CD4-positive, alpha-beta T cell (primary cell): Measurements from ENCODE around the gene RER1. TPM values are rescaled to one million over a fixed set of nuclear protein-coding genes. Genes with fewer than 3 reads are reported as not detected.

Source experiments
- ATAC-seq: fragments of 200-7000 bp; cut with Tn5 transposase; one replicate; pipeline ENCODE4 v1.10.0; 2022; ENCODE audit warnings: mild to moderate bottlenecking; ENCODE audit not compliant: poor library complexity
- CTCF ChIA-PET: fragments of 350-600 bp; sonication (Branson Sonifier 250); formaldehyde crosslinking; loops from one replicate; lab custom pipeline; 2021; ENCODE audit warnings: antibody characterized with exemption, inconsistent platforms; lab: Charles Lee
- POLR2A ChIA-PET: fragments of 350-600 bp; sonication (Branson Sonifier 250); formaldehyde crosslinking; loops from one replicate; lab custom pipeline; 2021; ENCODE audit warnings: antibody characterized with exemption, inconsistent platforms; lab: Charles Lee
- DNase-seq, 14 experiments: peaks; one replicate each; pipeline ENCODE4 v3.0.0-alpha.2; 2013 to 2020; ENCODE audit warnings: mixed read lengths in 2 of 14
- H3K27ac ChIP-seq, 2 donors: one replicate each; pipeline versions ENCODE4 v1.5.1 to v1.7.0; 2013; ENCODE audit warnings: low read length in 2 of 2, low read depth in 1 of 2, mild to moderate bottlenecking in 1 of 2
- H3K27me3 ChIP-seq, 2 experiments: 1 replicate in 1 of 2; 2 replicates in 1 of 2; pipeline versions ENCODE4 v1.6.1 to v1.7.0; 2013; ENCODE audit warnings: low read length in 2 of 2, control low read depth in 1 of 2, mild to moderate bottlenecking in 1 of 2, moderate library complexity in 1 of 2; ENCODE audit not compliant: insufficient read depth in 2 of 2, control insufficient read depth in 1 of 2
- H3K36me3 ChIP-seq: one replicate; pipeline ENCODE4 v1.6.1; 2013; ENCODE audit warnings: low read length, control low read depth; ENCODE audit not compliant: insufficient read depth
- H3K4me1 ChIP-seq: one replicate; pipeline ENCODE4 v1.6.1; 2013; ENCODE audit warnings: low read length, control low read depth; ENCODE audit not compliant: insufficient read depth
- H3K4me3 ChIP-seq: one replicate; pipeline ENCODE4 v1.5.1; 2013; ENCODE audit warnings: mild to moderate bottlenecking, low read length, moderate library complexity
- H3K9me3 ChIP-seq, 2 experiments: 1 replicate in 1 of 2; 2 replicates in 1 of 2; pipeline versions ENCODE4 v1.6.1 to v1.7.0; 2013; ENCODE audit warnings: low read length in 2 of 2, mild to moderate bottlenecking in 2 of 2, control low read depth in 1 of 2, moderate library complexity in 1 of 2; ENCODE audit not compliant: control insufficient read depth in 1 of 2, insufficient read depth in 1 of 2
- H3K27ac Mint-ChIP-seq: one replicate; pipeline ENCODE4 v1.8.0; 2020; ENCODE audit warnings: mixed read lengths
- H3K27me3 Mint-ChIP-seq: one replicate; pipeline ENCODE4 v1.8.0; 2021; ENCODE audit warnings: mixed read lengths
- H3K36me3 Mint-ChIP-seq: one replicate; pipeline ENCODE4 v1.8.0; 2021; ENCODE audit warnings: low read depth, mixed read lengths
- H3K4me1 Mint-ChIP-seq: one replicate; pipeline ENCODE4 v1.8.0; 2021; ENCODE audit warnings: low read depth, mixed read lengths
- H3K4me3 Mint-ChIP-seq: one replicate; pipeline ENCODE4 v1.8.0; 2020; ENCODE audit warnings: mild to moderate bottlenecking, mixed read lengths
- H3K9me3 Mint-ChIP-seq: one replicate; pipeline ENCODE4 v1.8.0; 2020; ENCODE audit warnings: mixed read lengths
- intact Hi-C, 2 experiments: fragments of 100-400 bp; cut with DNase I in 1 of 2; cut with micrococcal nuclease in 1 of 2; formaldehyde crosslinking; loops; one replicate each; pipeline versions ENCODE4 v1.15.1 to v1.9.0; 2023 to 2025; cut with DNase I, micrococcal nuclease
- total RNA-seq, 174 experiments: library from RNA in 2 of 174; stranded (reverse) in 2 of 174; gene quantifications; one replicate each; pipeline ENCODE4 v1.2.3 and lab custom pipeline; 2021 to 2026
- TF ChIP-seq, protein P1 (sequence below): fragments of 200-600 bp; IDR thresholded peaks from one replicate; pipeline ENCODE4 v1.8.0; 2022; ENCODE audit warnings: antibody characterized with exemption, mild to moderate bottlenecking

Gene RER1
- total RNA-seq, 2 experiments from 2014 or later, result 57.9 to 60.7 TPM

DNA sequence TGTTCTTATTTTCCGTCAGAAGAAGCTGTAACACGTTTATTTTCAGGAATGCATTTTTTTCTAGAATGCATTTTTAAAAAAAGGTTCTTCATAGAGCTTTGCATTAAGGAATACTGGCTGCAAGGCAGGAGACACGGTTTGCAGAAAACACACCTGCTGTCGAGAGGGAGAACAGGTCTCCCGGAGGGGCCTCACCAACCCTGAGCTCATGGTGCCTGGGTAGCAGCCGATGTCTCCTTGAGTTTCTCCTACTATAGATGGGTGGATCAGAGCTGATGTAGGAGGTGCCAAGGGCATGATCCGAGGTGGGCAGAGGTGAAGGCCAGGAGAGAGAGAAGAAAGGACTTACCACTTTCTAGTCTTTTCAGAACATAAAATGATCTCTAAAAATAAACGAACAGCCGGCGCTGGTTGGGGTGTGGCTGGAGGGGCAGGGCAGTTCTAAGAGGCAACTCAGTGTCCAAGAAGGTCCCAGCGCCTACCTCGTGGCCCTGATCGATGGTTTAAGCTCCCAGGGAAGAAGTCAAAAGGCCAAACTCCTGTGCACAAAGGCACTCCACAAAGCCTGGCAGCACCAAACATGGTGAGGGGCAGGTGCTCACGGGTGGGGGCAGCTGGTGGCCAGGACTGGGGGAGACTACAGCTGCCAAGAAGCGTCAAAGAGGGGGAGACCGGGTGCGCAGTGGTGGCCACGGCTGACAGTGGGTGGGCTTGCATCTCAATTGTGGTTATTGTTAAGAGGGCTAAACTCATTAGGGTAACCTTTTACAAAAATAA, 12.5 kb upstream of the RER1 start:
- Mint-ChIP-seq H3K27me3 (no peaks in the 10 kb centered on the region), H3K9me3 (no peaks in the 10 kb centered on the region), H3K27ac (no peak overlapping the region), H3K4me1 (no peaks in the 10 kb centered on the region), H3K36me3 (no peaks in the 10 kb centered on the region), H3K4me3 (no peak overlapping the region)
- Histone ChIP-seq H3K4me1 (peaks cover 13% of the 10 kb centered on the region), H3K9me3 (no peaks in the 10 kb centered on the region), H3K36me3 (no peaks in the 10 kb centered on the region), H3K27me3 (no peaks in the 10 kb centered on the region), H3K27ac (no peak overlapping the region), H3K4me3 (no peak overlapping the region)
- ATAC-seq (no peak), DNase-seq (no peak)
- intact Hi-C loops, result no loop called here
- CTCF ChIA-PET, result interaction anchor here (1.4 kb wide), 1 partner anchor 184 kb away, joined by 5 read pairs; the partner anchor contains the start of gene FAAP20
- TF ChIP-seq, protein P1, sequence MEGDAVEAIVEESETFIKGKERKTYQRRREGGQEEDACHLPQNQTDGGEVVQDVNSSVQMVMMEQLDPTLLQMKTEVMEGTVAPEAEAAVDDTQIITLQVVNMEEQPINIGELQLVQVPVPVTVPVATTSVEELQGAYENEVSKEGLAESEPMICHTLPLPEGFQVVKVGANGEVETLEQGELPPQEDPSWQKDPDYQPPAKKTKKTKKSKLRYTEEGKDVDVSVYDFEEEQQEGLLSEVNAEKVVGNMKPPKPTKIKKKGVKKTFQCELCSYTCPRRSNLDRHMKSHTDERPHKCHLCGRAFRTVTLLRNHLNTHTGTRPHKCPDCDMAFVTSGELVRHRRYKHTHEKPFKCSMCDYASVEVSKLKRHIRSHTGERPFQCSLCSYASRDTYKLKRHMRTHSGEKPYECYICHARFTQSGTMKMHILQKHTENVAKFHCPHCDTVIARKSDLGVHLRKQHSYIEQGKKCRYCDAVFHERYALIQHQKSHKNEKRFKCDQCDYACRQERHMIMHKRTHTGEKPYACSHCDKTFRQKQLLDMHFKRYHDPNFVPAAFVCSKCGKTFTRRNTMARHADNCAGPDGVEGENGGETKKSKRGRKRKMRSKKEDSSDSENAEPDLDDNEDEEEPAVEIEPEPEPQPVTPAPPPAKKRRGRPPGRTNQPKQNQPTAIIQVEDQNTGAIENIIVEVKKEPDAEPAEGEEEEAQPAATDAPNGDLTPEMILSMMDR, result no peak
- POLR2A ChIA-PET, result interaction anchor here (1.5 kb wide), 1 partner anchor 184 kb away, joined by 4 read pairs; the partner anchor contains the start of gene FAAP20

DNA sequence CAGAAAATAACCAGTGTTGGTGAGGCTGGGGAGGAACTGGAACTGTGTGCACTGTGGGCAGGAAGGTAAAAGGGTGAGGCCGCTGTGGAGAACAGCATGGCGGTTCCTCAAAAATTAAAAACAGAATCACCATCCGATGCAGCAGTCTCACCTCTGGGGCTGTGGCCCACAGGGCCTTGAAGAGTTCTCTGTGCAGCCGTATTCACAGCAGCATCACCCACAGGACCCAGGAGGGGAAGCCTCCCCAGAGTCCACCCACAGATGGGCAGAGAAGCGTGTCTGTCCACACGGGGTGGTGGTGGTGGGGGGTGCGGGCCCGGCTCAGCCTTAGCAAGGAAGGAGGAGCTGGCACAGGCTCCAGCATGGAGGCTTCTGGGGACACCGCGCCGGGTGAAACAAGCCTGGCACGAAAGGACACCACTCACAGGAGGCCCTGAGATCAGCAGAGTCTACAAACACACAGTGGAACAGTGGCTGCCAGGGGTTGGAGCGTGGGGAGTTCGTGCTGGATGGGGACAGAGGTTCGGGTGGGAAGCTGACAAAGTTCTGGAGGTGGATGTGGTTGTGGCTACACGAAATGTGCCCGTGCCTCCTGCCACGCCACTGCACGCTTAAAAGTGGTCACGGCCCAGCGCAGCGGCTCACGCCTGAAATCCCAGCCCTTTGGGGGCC, 11.8 kb upstream of the RER1 start:
- H3K27ac ChIP-seq, result no peak overlapping the region
- ChIA-PET CTCF (interaction anchor here (1.4 to 2.8 kb wide), 2 partner anchors 184 to 185 kb away, joined by 5 to 47 read pairs; partner anchors contain the start of gene FAAP20), POLR2A (interaction anchor here (1.0 to 1.5 kb wide), 2 partner anchors 68 to 185 kb away, joined by 3 to 4 read pairs; partner anchors contain the start of gene FAAP20)
- Mint-ChIP-seq H3K36me3 (no peaks in the 10 kb centered on the region), H3K27me3 (no peaks in the 10 kb centered on the region), H3K4me1 (no peaks in the 10 kb centered on the region), H3K9me3 (no peaks in the 10 kb centered on the region), H3K4me3 (no peak overlapping the region), H3K27ac (no peak overlapping the region)
- TF ChIP-seq, protein P1, result no peak
- no peaks in the 10 kb centered on the region for H3K36me3 ChIP-seq
- H3K27me3 ChIP-seq, result no peaks in the 10 kb centered on the region
- H3K9me3 ChIP-seq, result no peaks in the 10 kb centered on the region
- H3K4me1 ChIP-seq, result peaks cover 13% of the 10 kb centered on the region
- intact Hi-C loops, result loop anchor here (5.0 to 10.0 kb wide), 3 partner anchors 63 to 123 kb away; no protein-coding TSS in a partner anchor
- DNase-seq, result no peak
- H3K4me3 ChIP-seq, result no peak overlapping the region
- no peak for ATAC-seq

- POLR2A ChIA-PET, result interaction anchor here (0.6 to 3.8 kb wide), 3 partner anchors 10 to 186 kb away, joined by 3 to 27 read pairs (median 3); partner anchors contain the start of genes FAAP20, MORN1 and RER1
- peaks cover 13% of the 10 kb centered on the region for H3K4me1 ChIP-seq
- Mint-ChIP-seq H3K4me3 (no peak overlapping the region), H3K27me3 (no peaks in the 10 kb centered on the region), H3K4me1 (no peaks in the 10 kb centered on the region), H3K36me3 (no peaks in the 10 kb centered on the region), H3K9me3 (no peaks in the 10 kb centered on the region), H3K27ac (no peak overlapping the region)
- no peaks in the 10 kb centered on the region for H3K9me3 ChIP-seq
- TF ChIP-seq, protein P1, result no peak
- no peak overlapping the region for H3K27ac ChIP-seq
- ATAC-seq, result no peak
- H3K36me3 ChIP-seq, result no peaks in the 10 kb centered on the region
- H3K27me3 ChIP-seq, result no peaks in the 10 kb centered on the region
- intact Hi-C loops, result loop anchor here (1.0 to 10.0 kb wide), 4 partner anchors 64 to 186 kb away; no protein-coding TSS in a partner anchor
- CTCF ChIA-PET, result interaction anchor here (0.6 to 2.8 kb wide), 11 partner anchors 9 to 192 kb away, joined by 3 to 47 read pairs (median 5); partner anchors contain the start of genes FAAP20, MORN1 and RER1
- DNase-seq, result no peak
- no peak overlapping the region for H3K4me3 ChIP-seq
These were observed 10.6 kb upstream of the RER1 start for GRCh38 chr1:2380816-2381591.
